ENCODE data around the gene NMNAT3.

The NMNAT3 gene

GRCh38 chr3:139517321-139518065, 160.3 kb downstream of the NMNAT3 start:
- DNase-seq: no peak

- no peak for DNase-seq
Observed at GRCh38 chr3:139514741-139515140, 163.0 kb downstream of the NMNAT3 start.
